Hepatocyte (in vitro differentiated cells): ENCODE measurements around the gene PSMD2. TPM values are rescaled to one million over a fixed set of nuclear protein-coding genes. Genes with fewer than 3 reads are reported as not detected.
A peak's percentile ranks its signal among the peaks of the same experiment; 100 is the strongest.

Source experiments
- DNase-seq: peaks from one replicate; pipeline ENCODE4 v3.0.0-alpha.2; 2016; ENCODE audit warnings: low spot score
- H2AFZ ChIP-seq: fragments of 200-600 bp; sonication (generic); 2 replicates; pipeline ENCODE4 v1.6.0; 2016; ENCODE audit warnings: antibody characterized with exemption, mild to moderate bottlenecking
- H3K27ac ChIP-seq: fragments of 200-600 bp; sonication (generic); 2 replicates; pipeline ENCODE4 v1.5.1; 2016; ENCODE audit warnings: mild to moderate bottlenecking
- H3K27me3 ChIP-seq: fragments of 200-600 bp; sonication (generic); 2 replicates; pipeline ENCODE4 v1.6.1; 2016
- H3K36me3 ChIP-seq: fragments of 200-600 bp; sonication (generic); replicated peaks from 2 replicates; pipeline ENCODE4 v1.5.1; 2016; ENCODE audit warnings: low read depth; ENCODE audit not compliant: insufficient read depth
- H3K4me1 ChIP-seq: fragments of 200-600 bp; sonication (generic); 2 replicates; pipeline ENCODE4 v1.5.1; 2016; ENCODE audit warnings: mild to moderate bottlenecking, moderate library complexity; ENCODE audit not compliant: insufficient read depth
- H3K4me2 ChIP-seq: fragments of 200-600 bp; sonication (generic); 2 replicates; pipeline ENCODE4 v1.6.0; 2016
- H3K4me3 ChIP-seq: fragments of 200-600 bp; sonication (generic); 2 replicates; pipeline ENCODE4 v1.5.1; 2016; ENCODE audit warnings: mild to moderate bottlenecking
- H3K79me2 ChIP-seq: fragments of 200-600 bp; sonication (generic); 2 replicates; pipeline ENCODE4 v1.6.0; 2017; ENCODE audit warnings: mild to moderate bottlenecking
- H3K9me2 ChIP-seq: fragments of 200-600 bp; sonication (generic); replicated peaks from 2 replicates; pipeline ENCODE4 v1.6.0; 2017; ENCODE audit warnings: mild to moderate bottlenecking; ENCODE audit not compliant: insufficient read depth
- H3K9me3 ChIP-seq: fragments of 200-600 bp; sonication (generic); 2 replicates; pipeline ENCODE4 v1.5.1; 2016; ENCODE audit warnings: low read depth, mild to moderate bottlenecking
- H4K20me1 ChIP-seq: fragments of 200-600 bp; sonication (generic); 2 replicates; pipeline ENCODE4 v1.6.0; 2016; ENCODE audit warnings: mild to moderate bottlenecking; ENCODE audit not compliant: insufficient read depth, poor library complexity, severe bottlenecking
- EZH2 ChIP-seq: fragments of 200-600 bp; sonication (generic); IDR thresholded peaks from 2 replicates; pipeline ENCODE4 v1.6.1; 2016; ENCODE audit warnings: antibody characterized with exemption, mild to moderate bottlenecking, borderline replicate concordance
- EZH2phosphoT487 ChIP-seq: fragments of 200-600 bp; sonication (generic); IDR thresholded peaks from one replicate; pipeline ENCODE4 v1.6.1; 2018; ENCODE audit warnings: antibody characterized with exemption, mild to moderate bottlenecking, low read depth, moderate library complexity; ENCODE audit not compliant: unreplicated experiment, severe bottlenecking
- WGBS: methylation state at CpG from one replicate; pipeline ENCODE4 v1.1.6; 2016; ENCODE audit warnings: low lambda C conversion rate; ENCODE audit errors: missing lambda C conversion rate; 5-methylcytosine and 5-hydroxymethylcytosine counted together
- polyA plus RNA-seq: library from polyadenylated mRNA; unstranded; fragments of >200 nt; fragmentation: Nextera tagmentation; extraction: Ambion mirVana; gene quantifications from 2 replicates; pipeline ENCODE4 v1.2.1, GENCODE V29; 2016
- total RNA-seq: library from RNA; depleted of rRNA; stranded (reverse); fragments of >200 nt; gene quantifications from 2 replicates; pipeline ENCODE4 v1.2.3, GENCODE V29; 2014
- TF ChIP-seq, protein P1 (sequence below): fragments of 200-600 bp; sonication (generic); IDR thresholded peaks from 2 replicates; pipeline ENCODE4 v1.5.1; 2016; ENCODE audit warnings: antibody characterized with exemption, mild to moderate bottlenecking; ENCODE audit not compliant: poor library complexity

Gene PSMD2
- total and polyA plus RNA-seq, 2 experiments from 2014 or later: 232 to 241 TPM

DNA sequence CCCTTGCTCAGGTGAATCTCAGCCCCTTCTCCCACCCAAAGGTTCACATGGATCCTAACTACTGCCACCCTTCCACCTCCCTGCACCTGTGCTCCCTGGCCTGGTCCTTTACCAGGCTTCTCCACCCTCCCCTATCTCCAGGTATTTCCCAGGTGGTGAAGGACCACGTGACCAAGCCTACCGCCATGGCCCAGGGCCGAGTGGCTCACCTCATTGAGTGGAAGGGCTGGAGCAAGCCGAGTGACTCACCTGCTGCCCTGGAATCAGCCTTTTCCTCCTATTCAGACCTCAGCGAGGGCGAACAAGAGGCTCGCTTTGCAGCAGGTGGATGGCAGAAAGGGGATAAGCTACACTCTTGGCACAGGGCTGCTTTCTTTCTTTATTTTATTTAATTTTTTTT is 42.9 kb downstream of the PSMD2 start:
- DNase-seq: no peak
- no peak overlapping the region for H3K27ac ChIP-seq
- H3K4me2 ChIP-seq: no peak overlapping the region
- H3K4me1 ChIP-seq: peaks cover 28% of the 10 kb centered on the region
- no peaks in the 10 kb centered on the region for H3K27me3 ChIP-seq
- peaks cover 9% of the 10 kb centered on the region for H4K20me1 ChIP-seq
- H3K36me3 ChIP-seq: no peaks in the 10 kb centered on the region
- no peaks in the 10 kb centered on the region for H3K9me2 ChIP-seq
- no peak overlapping the region for H3K4me3 ChIP-seq
- no peak overlapping the region for H2AFZ ChIP-seq
- peaks cover 35% of the 10 kb centered on the region for H3K79me2 ChIP-seq
- TF ChIP-seq, protein P1, sequence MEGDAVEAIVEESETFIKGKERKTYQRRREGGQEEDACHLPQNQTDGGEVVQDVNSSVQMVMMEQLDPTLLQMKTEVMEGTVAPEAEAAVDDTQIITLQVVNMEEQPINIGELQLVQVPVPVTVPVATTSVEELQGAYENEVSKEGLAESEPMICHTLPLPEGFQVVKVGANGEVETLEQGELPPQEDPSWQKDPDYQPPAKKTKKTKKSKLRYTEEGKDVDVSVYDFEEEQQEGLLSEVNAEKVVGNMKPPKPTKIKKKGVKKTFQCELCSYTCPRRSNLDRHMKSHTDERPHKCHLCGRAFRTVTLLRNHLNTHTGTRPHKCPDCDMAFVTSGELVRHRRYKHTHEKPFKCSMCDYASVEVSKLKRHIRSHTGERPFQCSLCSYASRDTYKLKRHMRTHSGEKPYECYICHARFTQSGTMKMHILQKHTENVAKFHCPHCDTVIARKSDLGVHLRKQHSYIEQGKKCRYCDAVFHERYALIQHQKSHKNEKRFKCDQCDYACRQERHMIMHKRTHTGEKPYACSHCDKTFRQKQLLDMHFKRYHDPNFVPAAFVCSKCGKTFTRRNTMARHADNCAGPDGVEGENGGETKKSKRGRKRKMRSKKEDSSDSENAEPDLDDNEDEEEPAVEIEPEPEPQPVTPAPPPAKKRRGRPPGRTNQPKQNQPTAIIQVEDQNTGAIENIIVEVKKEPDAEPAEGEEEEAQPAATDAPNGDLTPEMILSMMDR: no peak
- TF ChIP-seq EZH2 (no peak), EZH2phosphoT487 (no peak)
- 93% methylated on average over 7 of the region's 7 CpGs for WGBS
- no peaks in the 10 kb centered on the region for H3K9me3 ChIP-seq

DNA sequence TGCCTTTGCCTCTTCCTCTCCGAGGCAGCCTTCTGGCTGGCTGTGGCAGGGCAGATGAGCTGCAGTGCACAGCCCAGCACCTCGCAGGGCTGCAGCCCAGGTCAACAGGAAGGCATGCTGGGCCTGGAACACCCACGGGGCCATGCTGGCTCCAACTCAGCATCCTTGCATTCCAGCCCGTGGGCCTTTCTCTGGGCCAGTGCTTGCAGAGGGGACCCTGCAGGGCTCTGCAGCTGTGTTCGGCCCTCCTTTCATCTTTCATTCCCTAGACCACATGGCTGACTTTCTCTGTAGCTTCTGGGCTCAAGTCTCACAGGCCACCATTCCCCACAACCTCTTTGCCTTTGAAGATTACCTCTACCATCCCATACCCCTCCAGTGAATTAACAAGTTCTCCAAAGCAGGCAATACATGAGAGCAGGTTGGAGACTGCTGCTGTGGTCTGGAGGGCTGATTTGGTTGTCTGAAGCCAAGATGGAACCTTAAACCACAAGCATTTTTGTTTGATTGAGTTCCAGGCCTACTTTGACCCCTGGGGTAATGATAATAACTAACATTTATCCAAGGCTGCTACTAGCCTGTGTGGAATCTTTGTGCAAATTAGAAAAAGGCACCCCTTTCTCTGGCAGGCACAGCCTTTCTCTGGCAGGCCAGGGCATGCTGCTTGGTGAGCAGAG is 44.3 kb downstream of the PSMD2 start:
- no peak overlapping the region for H3K27ac ChIP-seq
- no peak for DNase-seq
- peaks cover 22% of the 10 kb centered on the region for H3K4me1 ChIP-seq
- H3K4me2 ChIP-seq: no peak overlapping the region
- no peaks in the 10 kb centered on the region for H3K27me3 ChIP-seq
- peaks cover 21% of the 10 kb centered on the region for H3K79me2 ChIP-seq
- no peaks in the 10 kb centered on the region for H3K9me2 ChIP-seq
- 79% methylated on average over 5 of the region's 5 CpGs for WGBS
- H2AFZ ChIP-seq: no peak overlapping the region
- H4K20me1 ChIP-seq: peaks cover 6% of the 10 kb centered on the region
- no peaks in the 10 kb centered on the region for H3K36me3 ChIP-seq
- no peaks in the 10 kb centered on the region for H3K9me3 ChIP-seq
- TF ChIP-seq EZH2phosphoT487: no peak
- TF ChIP-seq EZH2: no peak
- H3K4me3 ChIP-seq: no peak overlapping the region

DNA sequence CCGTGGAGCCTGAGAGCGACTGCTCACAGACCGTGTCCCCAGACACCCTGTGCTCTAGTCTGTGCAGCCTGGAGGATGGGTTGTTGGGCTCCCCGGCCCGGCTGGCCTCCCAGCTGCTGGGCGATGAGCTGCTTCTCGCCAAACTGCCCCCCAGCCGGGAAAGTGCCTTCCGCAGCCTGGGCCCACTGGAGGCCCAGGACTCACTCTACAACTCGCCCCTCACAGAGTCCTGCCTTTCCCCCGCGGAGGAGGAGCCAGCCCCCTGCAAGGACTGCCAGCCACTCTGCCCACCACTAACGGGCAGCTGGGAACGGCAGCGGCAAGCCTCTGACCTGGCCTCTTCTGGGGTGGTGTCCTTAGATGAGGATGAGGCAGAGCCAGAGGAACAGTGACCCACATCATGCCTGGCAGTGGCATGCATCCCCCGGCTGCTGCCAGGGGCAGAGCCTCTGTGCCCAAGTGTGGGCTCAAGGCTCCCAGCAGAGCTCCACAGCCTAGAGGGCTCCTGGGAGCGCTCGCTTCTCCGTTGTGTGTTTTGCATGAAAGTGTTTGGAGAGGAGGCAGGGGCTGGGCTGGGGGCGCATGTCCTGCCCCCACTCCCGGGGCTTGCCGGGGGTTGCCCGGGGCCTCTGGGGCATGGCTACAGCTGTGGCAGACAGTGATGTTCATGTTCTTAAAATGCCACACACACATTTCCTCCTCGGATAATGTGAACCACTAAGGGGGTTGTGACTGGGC is 45.7 kb downstream of the PSMD2 start:
- H3K4me1 ChIP-seq: peaks cover 22% of the 10 kb centered on the region
- no peak overlapping the region for H3K4me3 ChIP-seq
- H3K4me2 ChIP-seq: peak overlapping the region; percentile 39
- TF ChIP-seq, protein P1: no peak
- TF ChIP-seq EZH2phosphoT487: no peak
- TF ChIP-seq EZH2: no peak
- H2AFZ ChIP-seq: no peak overlapping the region
- 89% methylated on average over 24 of the region's 24 CpGs for WGBS
- H3K27ac ChIP-seq: peak overlapping the region; percentile 71
- H3K36me3 ChIP-seq: no peaks in the 10 kb centered on the region
- no peaks in the 10 kb centered on the region for H3K9me2 ChIP-seq
- H4K20me1 ChIP-seq: no peaks in the 10 kb centered on the region
- no peaks in the 10 kb centered on the region for H3K27me3 ChIP-seq
- no peaks in the 10 kb centered on the region for H3K9me3 ChIP-seq
- H3K79me2 ChIP-seq: peaks cover 12% of the 10 kb centered on the region
- DNase-seq: no peak
